ENCODE measurements around the gene ZC3H13.
"Not testable (repeated sequence)": the region's sequence is repeated elsewhere in the genome, so short reads cannot be mapped to it uniquely, and the experiment has no call there.

The ZC3H13 gene

GRCh38 chr13:45994752-45995151 is 57.8 kb downstream of the ZC3H13 start:
- no peak for DNase-seq (ENCODE audit: low read depth)
- TF ChIP-seq, protein P1, sequence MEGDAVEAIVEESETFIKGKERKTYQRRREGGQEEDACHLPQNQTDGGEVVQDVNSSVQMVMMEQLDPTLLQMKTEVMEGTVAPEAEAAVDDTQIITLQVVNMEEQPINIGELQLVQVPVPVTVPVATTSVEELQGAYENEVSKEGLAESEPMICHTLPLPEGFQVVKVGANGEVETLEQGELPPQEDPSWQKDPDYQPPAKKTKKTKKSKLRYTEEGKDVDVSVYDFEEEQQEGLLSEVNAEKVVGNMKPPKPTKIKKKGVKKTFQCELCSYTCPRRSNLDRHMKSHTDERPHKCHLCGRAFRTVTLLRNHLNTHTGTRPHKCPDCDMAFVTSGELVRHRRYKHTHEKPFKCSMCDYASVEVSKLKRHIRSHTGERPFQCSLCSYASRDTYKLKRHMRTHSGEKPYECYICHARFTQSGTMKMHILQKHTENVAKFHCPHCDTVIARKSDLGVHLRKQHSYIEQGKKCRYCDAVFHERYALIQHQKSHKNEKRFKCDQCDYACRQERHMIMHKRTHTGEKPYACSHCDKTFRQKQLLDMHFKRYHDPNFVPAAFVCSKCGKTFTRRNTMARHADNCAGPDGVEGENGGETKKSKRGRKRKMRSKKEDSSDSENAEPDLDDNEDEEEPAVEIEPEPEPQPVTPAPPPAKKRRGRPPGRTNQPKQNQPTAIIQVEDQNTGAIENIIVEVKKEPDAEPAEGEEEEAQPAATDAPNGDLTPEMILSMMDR (IDR thresholded peaks at IDR 0.05; ENCODE audit: insufficient read depth, low read depth, low read length, missing control alignments) = no peak
- no peak overlapping the region for H3K4me3 ChIP-seq (ENCODE audit: low read depth, low read length)

- TF ChIP-seq, protein P1 (IDR thresholded peaks at IDR 0.05; ENCODE audit: insufficient read depth, low read depth, low read length, missing control alignments) = no peak
- no peak for DNase-seq (ENCODE audit: low read depth)
- no peak overlapping the region for H3K4me3 ChIP-seq (ENCODE audit: low read depth, low read length)
Observed at GRCh38 chr13:45989607-45990006, 62.9 kb downstream of the ZC3H13 start.

- not testable (repeated sequence) for DNase-seq (ENCODE audit: low read depth); H3K4me3 ChIP-seq (ENCODE audit: low read depth, low read length)
Observed at GRCh38 chr13:45981127-45981526, 71.4 kb downstream of the ZC3H13 start.

GRCh38 chr13:45975337-45975736 is 77.2 kb downstream of the ZC3H13 start:
- no peak overlapping the region for H3K4me3 ChIP-seq (ENCODE audit: low read depth, low read length)
- TF ChIP-seq, protein P1 (IDR thresholded peaks at IDR 0.05; ENCODE audit: insufficient read depth, low read depth, low read length, missing control alignments) = no peak
- no peak for DNase-seq (ENCODE audit: low read depth)

DNA sequence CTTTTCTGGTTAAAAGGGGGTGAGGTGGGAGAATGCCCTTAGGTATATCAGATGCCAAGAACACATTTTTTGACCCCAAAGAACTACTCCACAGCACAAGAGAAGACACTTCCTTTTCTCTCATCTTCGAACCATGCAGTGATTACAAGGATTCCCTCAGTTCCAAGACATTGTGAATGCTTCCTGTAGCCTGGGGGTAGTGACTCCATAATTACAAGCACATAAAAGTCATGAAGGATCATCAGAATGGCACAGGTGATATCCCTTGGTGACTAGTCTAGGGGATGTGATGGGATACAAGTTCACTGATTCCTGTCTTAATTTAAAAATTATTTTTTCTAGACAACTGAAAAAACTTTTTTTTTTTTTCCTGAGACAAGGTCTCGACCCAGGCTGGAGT is 78.0 kb downstream of the ZC3H13 start:
- no peak for DNase-seq (ENCODE audit: low read depth)
- H3K4me3 ChIP-seq (ENCODE audit: low read depth, low read length) = no peak overlapping the region
- TF ChIP-seq, protein P1 (IDR thresholded peaks at IDR 0.05; ENCODE audit: insufficient read depth, low read depth, low read length, missing control alignments) = no peak

- no peak for DNase-seq (ENCODE audit: low read depth)
Observed at GRCh38 chr13:45967589-45967988, 85.0 kb downstream of the ZC3H13 start.

GRCh38 chr13:45966715-45967114 is 85.8 kb downstream of the ZC3H13 start:
- TF ChIP-seq, protein P1 (IDR thresholded peaks at IDR 0.05; ENCODE audit: insufficient read depth, low read depth, low read length, missing control alignments) = no peak
- no peak for DNase-seq (ENCODE audit: low read depth)

More at GRCh38 chr13:45967589-45967988, 85.0 kb downstream of the ZC3H13 start:
- TF ChIP-seq, protein P1 (IDR thresholded peaks at IDR 0.05; ENCODE audit: insufficient read depth, low read depth, low read length, missing control alignments) = no peak
- no peak overlapping the region for H3K4me3 ChIP-seq (ENCODE audit: low read depth, low read length)

More at GRCh38 chr13:45966715-45967114, 85.8 kb downstream of the ZC3H13 start:
- H3K4me3 ChIP-seq (ENCODE audit: low read depth, low read length) = no peak overlapping the region
